Measurements from ENCODE around the gene PCNX2.
A peak's percentile ranks its signal among the peaks of the same experiment; 100 is the strongest.

The PCNX2 gene

DNA sequence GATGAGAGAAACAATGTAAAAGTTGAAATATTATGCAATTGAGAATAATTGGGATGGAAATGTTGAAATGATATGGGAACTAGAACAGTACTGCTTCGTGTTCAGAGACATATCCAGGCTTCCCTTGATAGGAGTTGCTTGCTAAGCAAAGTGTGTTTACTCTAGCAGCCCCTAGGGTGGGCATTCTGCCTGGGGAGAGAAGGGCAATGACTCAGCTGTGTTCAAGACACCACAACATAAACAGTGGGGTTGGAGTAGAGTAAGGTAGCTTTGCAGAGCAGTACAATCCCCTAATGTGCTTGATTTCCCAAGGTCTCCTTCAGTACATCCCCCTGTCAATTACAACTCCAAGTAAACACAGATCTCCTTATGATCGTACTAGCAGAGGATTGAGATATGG is 4.8 kb upstream of the PCNX2 start:
- H4K20me1 ChIP-seq (ENCODE audit: insufficient read depth, low read length) = no peaks in the 10 kb centered on the region
- TF ChIP-seq EZH2phosphoT487 (IDR thresholded peaks at IDR 0.05; ENCODE audit: low read length) (no peak), EZH2 (optimal IDR thresholded peaks at IDR 0.05; ENCODE audit: low read depth, low read length) (no peak)
- TF ChIP-seq, protein P1, sequence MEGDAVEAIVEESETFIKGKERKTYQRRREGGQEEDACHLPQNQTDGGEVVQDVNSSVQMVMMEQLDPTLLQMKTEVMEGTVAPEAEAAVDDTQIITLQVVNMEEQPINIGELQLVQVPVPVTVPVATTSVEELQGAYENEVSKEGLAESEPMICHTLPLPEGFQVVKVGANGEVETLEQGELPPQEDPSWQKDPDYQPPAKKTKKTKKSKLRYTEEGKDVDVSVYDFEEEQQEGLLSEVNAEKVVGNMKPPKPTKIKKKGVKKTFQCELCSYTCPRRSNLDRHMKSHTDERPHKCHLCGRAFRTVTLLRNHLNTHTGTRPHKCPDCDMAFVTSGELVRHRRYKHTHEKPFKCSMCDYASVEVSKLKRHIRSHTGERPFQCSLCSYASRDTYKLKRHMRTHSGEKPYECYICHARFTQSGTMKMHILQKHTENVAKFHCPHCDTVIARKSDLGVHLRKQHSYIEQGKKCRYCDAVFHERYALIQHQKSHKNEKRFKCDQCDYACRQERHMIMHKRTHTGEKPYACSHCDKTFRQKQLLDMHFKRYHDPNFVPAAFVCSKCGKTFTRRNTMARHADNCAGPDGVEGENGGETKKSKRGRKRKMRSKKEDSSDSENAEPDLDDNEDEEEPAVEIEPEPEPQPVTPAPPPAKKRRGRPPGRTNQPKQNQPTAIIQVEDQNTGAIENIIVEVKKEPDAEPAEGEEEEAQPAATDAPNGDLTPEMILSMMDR (IDR thresholded peaks at IDR 0.05; ENCODE audit: low read length) = no peak
- no peaks in the 10 kb centered on the region for H3K27me3 ChIP-seq (replicated peaks; ENCODE audit: insufficient read depth, low read length)
- H3K4me1 ChIP-seq (ENCODE audit: low read length) = 0 out of 2 replicates have a peak, but pooled peaks cover 4% of the 10 kb centered on the region
- DNase-seq = no peak
- no peak overlapping the region for H3K27ac ChIP-seq (ENCODE audit: low read length)
- no peak overlapping the region for H3K4me3 ChIP-seq (ENCODE audit: low read length)
- H3K4me2 ChIP-seq (ENCODE audit: low read depth, low read length) = no peak overlapping the region
- H3K79me2 ChIP-seq (ENCODE audit: low read length) = no peaks in the 10 kb centered on the region
- H3K9ac ChIP-seq (ENCODE audit: low read length) = no peak overlapping the region
- no peaks in the 10 kb centered on the region for H3K36me3 ChIP-seq (replicated peaks; ENCODE audit: insufficient read depth, low read length)
- H3F3A ChIP-seq (ENCODE audit: insufficient read depth, low read length) = no peaks in the 10 kb centered on the region
- no peak overlapping the region for H2AFZ ChIP-seq (ENCODE audit: low read length)
- no peaks in the 10 kb centered on the region for H3K9me2 ChIP-seq (replicated peaks; ENCODE audit: insufficient read depth, low read length)
- no peaks in the 10 kb centered on the region for H3K9me3 ChIP-seq (replicated peaks; ENCODE audit: insufficient read depth, low read length)

DNA sequence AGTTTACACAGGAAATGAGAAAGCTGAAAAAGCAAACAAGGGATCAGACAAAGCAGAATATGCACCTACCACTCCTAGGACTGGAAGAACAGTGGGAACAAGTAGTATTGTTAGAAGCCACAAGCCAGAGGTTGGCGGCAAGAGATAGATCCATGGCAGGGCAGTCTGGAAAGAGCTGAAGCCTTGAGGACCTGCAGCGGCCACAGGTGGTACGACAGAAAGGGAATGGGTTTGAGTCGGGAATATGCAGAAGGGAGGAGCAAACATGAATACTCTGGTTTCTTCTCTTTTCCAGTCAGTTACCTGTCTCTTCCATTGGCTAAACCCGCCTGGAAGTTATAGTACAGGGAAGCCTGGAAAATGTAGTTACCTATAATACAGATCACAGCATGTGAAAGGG is 3.9 kb upstream of the PCNX2 start:
- TF ChIP-seq, protein P1 (IDR thresholded peaks at IDR 0.05; ENCODE audit: low read length) = no peak
- TF ChIP-seq EZH2phosphoT487 (IDR thresholded peaks at IDR 0.05; ENCODE audit: low read length) (no peak), EZH2 (optimal IDR thresholded peaks at IDR 0.05; ENCODE audit: low read depth, low read length) (no peak)
- Histone ChIP-seq H3K79me2 (ENCODE audit: low read length) (peaks cover 8% of the 10 kb centered on the region), H3K9ac (ENCODE audit: low read length) (no peak overlapping the region), H3K4me1 (ENCODE audit: low read length) (peaks cover 9% of the 10 kb centered on the region), H3K9me3 (replicated peaks; ENCODE audit: insufficient read depth, low read length) (no peaks in the 10 kb centered on the region), H3K27me3 (replicated peaks; ENCODE audit: insufficient read depth, low read length) (no peaks in the 10 kb centered on the region), H3K27ac (ENCODE audit: low read length) (no peak overlapping the region), H3K4me3 (ENCODE audit: low read length) (no peak overlapping the region), H4K20me1 (ENCODE audit: insufficient read depth, low read length) (no peaks in the 10 kb centered on the region), H3K9me2 (replicated peaks; ENCODE audit: insufficient read depth, low read length) (no peaks in the 10 kb centered on the region), H3F3A (ENCODE audit: insufficient read depth, low read length) (no peaks in the 10 kb centered on the region), H2AFZ (ENCODE audit: low read length) (no peak overlapping the region), H3K36me3 (replicated peaks; ENCODE audit: insufficient read depth, low read length) (no peaks in the 10 kb centered on the region), H3K4me2 (ENCODE audit: low read depth, low read length) (no peak overlapping the region)
- DNase-seq = no peak

DNA sequence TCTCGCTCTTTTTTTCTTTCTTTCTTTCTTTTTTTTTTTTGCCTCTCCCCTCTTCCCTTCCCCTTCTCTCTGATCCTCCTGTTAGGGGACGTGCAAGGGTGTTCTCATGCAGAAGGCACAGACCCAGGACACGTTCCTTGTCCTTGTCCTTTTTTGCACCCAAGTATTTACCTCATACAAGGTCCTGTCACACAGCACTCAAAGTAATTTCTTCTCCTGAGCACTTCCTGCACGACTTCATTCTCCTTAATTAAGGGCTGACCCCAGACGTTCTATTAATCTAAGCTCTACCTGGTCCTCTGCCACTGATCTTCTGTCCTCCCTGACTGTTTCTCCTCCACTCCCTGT is 424 bp upstream of the PCNX2 start:
- Histone ChIP-seq H4K20me1 (ENCODE audit: insufficient read depth, low read length) (no peaks in the 10 kb centered on the region), H3K9ac (ENCODE audit: low read length) (peak overlapping the region; percentile 61; the same call in 1 of the 2 replicates), H3K9me3 (replicated peaks; ENCODE audit: insufficient read depth, low read length) (no peaks in the 10 kb centered on the region), H3K27me3 (replicated peaks; ENCODE audit: insufficient read depth, low read length) (no peaks in the 10 kb centered on the region), H3K4me3 (ENCODE audit: low read length) (peak overlapping the region; percentile 90), H3K4me2 (ENCODE audit: low read depth, low read length) (peak overlapping the region; percentile 80), H3K9me2 (replicated peaks; ENCODE audit: insufficient read depth, low read length) (no peaks in the 10 kb centered on the region), H3F3A (ENCODE audit: insufficient read depth, low read length) (no peaks in the 10 kb centered on the region), H3K79me2 (ENCODE audit: low read length) (peaks cover 35% of the 10 kb centered on the region), H3K4me1 (ENCODE audit: low read length) (peaks cover 12% of the 10 kb centered on the region), H3K36me3 (replicated peaks; ENCODE audit: insufficient read depth, low read length) (no peaks in the 10 kb centered on the region), H2AFZ (ENCODE audit: low read length) (peak overlapping the region; percentile 87), H3K27ac (ENCODE audit: low read length) (no peak overlapping the region)
- no peak for DNase-seq
- no peak for TF ChIP-seq EZH2phosphoT487 (IDR thresholded peaks at IDR 0.05; ENCODE audit: low read length)
- TF ChIP-seq, protein P1 (IDR thresholded peaks at IDR 0.05; ENCODE audit: low read length) = no peak
- no peak for TF ChIP-seq EZH2 (optimal IDR thresholded peaks at IDR 0.05; ENCODE audit: low read depth, low read length)
